Keratinocyte (primary cell): ENCODE results near the gene C5. TPM values are rescaled to one million over a fixed set of nuclear protein-coding genes. Genes with fewer than 3 reads are reported as not detected.

Experiments
- DNase-seq: peaks from one replicate; pipeline ENCODE4 v3.0.0-alpha.2; 2011; ENCODE audit warnings: low read depth, missing footprints, low spot score
- FAIRE-seq: peaks from 2 replicates; lab custom pipeline; 2011; peaks lifted over from hg19 to GRCh38; lab: Jason Lieb, UNC
- H2AFZ ChIP-seq: 2 replicates; pipeline ENCODE4 v1.6.0; 2012; ENCODE audit warnings: low read length, control low read depth, inconsistent platforms; ENCODE audit not compliant: control insufficient read depth
- H3K27ac ChIP-seq: 2 replicates; pipeline ENCODE4 v1.5.1; 2011; ENCODE audit warnings: low read length; ENCODE audit not compliant: control insufficient read depth, insufficient read depth
- H3K27me3 ChIP-seq: 3 replicates; pipeline ENCODE4 v1.6.0; 2011; ENCODE audit warnings: low read length; ENCODE audit not compliant: control insufficient read depth, insufficient read depth; ENCODE audit errors: extremely low read depth
- H3K36me3 ChIP-seq, 2 experiments: 2 replicates in 1 of 2; 3 replicates in 1 of 2; pipeline ENCODE4 v1.5.1; 2011; ENCODE audit warnings: low read length in 2 of 2, mild to moderate bottlenecking in 1 of 2; ENCODE audit not compliant: control insufficient read depth in 2 of 2, insufficient read depth in 2 of 2; ENCODE audit errors: extremely low read depth in 1 of 2
- H3K4me1 ChIP-seq: 3 replicates; pipeline ENCODE4 v1.5.1; 2011; ENCODE audit warnings: low read length; ENCODE audit not compliant: control insufficient read depth, insufficient read depth; ENCODE audit errors: extremely low read depth
- H3K4me2 ChIP-seq: 3 replicates; pipeline ENCODE4 v1.6.0; 2011; ENCODE audit warnings: low read depth, low read length; ENCODE audit not compliant: control insufficient read depth, insufficient read depth; ENCODE audit errors: extremely low read depth
- H3K4me3 ChIP-seq, 3 experiments: fragments of 200-600 bp in 1 of 3; sonication (generic) in 1 of 3; 2 replicates in 2 of 3; 3 replicates in 1 of 3; pipeline ENCODE4 v1.5.1; 2011 to 2016; ENCODE audit warnings: low read length in 3 of 3, mild to moderate bottlenecking in 3 of 3, control low read depth in 2 of 3, inconsistent platforms in 1 of 3, low read depth in 1 of 3, mixed read lengths in 1 of 3, mixed run types in 1 of 3, moderate library complexity in 1 of 3; ENCODE audit not compliant: control insufficient read depth in 2 of 3, insufficient read depth in 2 of 3; ENCODE audit errors: extremely low read depth in 1 of 3
- H3K79me2 ChIP-seq: 2 replicates; pipeline ENCODE4 v1.6.0; 2012; ENCODE audit warnings: low read length; ENCODE audit not compliant: control insufficient read depth, insufficient read depth
- H3K9ac ChIP-seq: 3 replicates; pipeline ENCODE4 v1.6.0; 2011; ENCODE audit warnings: low read length; ENCODE audit not compliant: control insufficient read depth, insufficient read depth; ENCODE audit errors: extremely low read depth
- H3K9me1 ChIP-seq: 3 replicates; pipeline ENCODE4 v1.6.0; 2011; ENCODE audit warnings: low read length; ENCODE audit not compliant: control insufficient read depth, insufficient read depth; ENCODE audit errors: extremely low read depth
- H3K9me3 ChIP-seq: 2 replicates; pipeline ENCODE4 v1.5.1; 2012; ENCODE audit warnings: low read depth, low read length; ENCODE audit not compliant: control insufficient read depth
- H4K20me1 ChIP-seq: 3 replicates; pipeline ENCODE4 v1.6.0; 2011; ENCODE audit warnings: low read length; ENCODE audit not compliant: control insufficient read depth, insufficient read depth; ENCODE audit errors: extremely low read depth
- EZH2 ChIP-seq: IDR thresholded peaks from one replicate; pipeline ENCODE4 v1.6.1; 2012; ENCODE audit warnings: inconsistent platforms, mild to moderate bottlenecking, low read length, moderate library complexity
- dilution Hi-C: fragments of 300-500 bp; cut with MboI; formaldehyde crosslinking; loops from one replicate; pipeline ENCODE4 v1.7.0; 2020; ENCODE audit warnings: low sequenced_read_pairs; ENCODE audit not compliant: extremely low pct_ligation_motif_present
- polyA plus RNA-seq, 5 experiments: library from polyadenylated mRNA; depleted of rRNA in 3 of 5; stranded (reverse) in 3 of 5; stranded (forward) in 1 of 5; unstranded in 1 of 5; fragments of >200 nt; gene quantifications; 1 replicate in 1 of 5; 2 replicates in 3 of 5; 3 replicates in 1 of 5; pipeline versions ENCODE4 v1.2.1 to v1.2.3, GENCODE V29; 2011 to 2012; ENCODE audit warnings: missing spikeins in 2 of 5, low read depth in 1 of 5, low replicate concordance in 1 of 5
- TF ChIP-seq, protein P1 (sequence below), 3 experiments: IDR thresholded peaks in 1 of 3; conservative IDR thresholded peaks in 1 of 3; optimal IDR thresholded peaks in 1 of 3; 2 replicates in 2 of 3; 3 replicates in 1 of 3; pipeline versions ENCODE3 to v1.5.1; 2011; ENCODE audit warnings: low read length in 3 of 3, mild to moderate bottlenecking in 3 of 3, moderate library complexity in 2 of 3, control low read depth in 1 of 3, inconsistent platforms in 1 of 3; ENCODE audit not compliant: insufficient read depth in 2 of 3; ENCODE audit errors: extremely low read depth in 1 of 3

Gene C5
- polyA plus RNA-seq, 1 donor (not counting 4 experiments of a cell fraction or from before 2014, with no cell fraction given), result 0.76 TPM

DNA sequence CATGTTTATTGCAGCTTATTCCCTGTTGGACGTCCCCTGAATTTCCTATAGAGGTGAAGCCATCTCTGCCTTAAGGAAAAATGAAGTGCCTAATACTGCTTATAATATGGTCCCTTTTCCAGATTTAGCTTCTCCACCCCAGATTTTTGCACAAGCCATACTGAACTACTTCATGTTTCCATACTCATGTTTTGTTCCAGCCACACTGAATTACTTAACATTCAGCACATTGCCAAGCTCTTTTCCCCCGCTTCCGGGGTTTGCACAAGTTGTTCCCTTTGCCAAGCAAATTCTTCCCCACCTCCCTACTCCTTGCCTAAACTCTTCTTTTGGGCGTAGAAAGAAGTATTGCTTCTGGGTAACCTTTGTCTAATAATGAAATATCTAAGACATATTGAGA, 23.0 kb upstream of the C5 start:
- no peak overlapping the region for H3K9ac ChIP-seq
- peak overlapping the region; percentile 81 for H3K4me2 ChIP-seq
- H2AFZ ChIP-seq, result peak overlapping the region; percentile 78
- no peak overlapping the region for H3K4me3 ChIP-seq
- dilution Hi-C loops, result no loop called here
- no peak for FAIRE-seq
- no peaks in the 10 kb centered on the region for H3K36me3 ChIP-seq
- TF ChIP-seq, protein P1, sequence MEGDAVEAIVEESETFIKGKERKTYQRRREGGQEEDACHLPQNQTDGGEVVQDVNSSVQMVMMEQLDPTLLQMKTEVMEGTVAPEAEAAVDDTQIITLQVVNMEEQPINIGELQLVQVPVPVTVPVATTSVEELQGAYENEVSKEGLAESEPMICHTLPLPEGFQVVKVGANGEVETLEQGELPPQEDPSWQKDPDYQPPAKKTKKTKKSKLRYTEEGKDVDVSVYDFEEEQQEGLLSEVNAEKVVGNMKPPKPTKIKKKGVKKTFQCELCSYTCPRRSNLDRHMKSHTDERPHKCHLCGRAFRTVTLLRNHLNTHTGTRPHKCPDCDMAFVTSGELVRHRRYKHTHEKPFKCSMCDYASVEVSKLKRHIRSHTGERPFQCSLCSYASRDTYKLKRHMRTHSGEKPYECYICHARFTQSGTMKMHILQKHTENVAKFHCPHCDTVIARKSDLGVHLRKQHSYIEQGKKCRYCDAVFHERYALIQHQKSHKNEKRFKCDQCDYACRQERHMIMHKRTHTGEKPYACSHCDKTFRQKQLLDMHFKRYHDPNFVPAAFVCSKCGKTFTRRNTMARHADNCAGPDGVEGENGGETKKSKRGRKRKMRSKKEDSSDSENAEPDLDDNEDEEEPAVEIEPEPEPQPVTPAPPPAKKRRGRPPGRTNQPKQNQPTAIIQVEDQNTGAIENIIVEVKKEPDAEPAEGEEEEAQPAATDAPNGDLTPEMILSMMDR (optimal IDR thresholded peaks at IDR 0.05 in 1 of 3, IDR thresholded peaks at IDR 0.05 in 1 of 3, conservative IDR thresholded peaks at IDR 0.05 in 1 of 3; ENCODE audit: extremely low read depth in 1 of 3, insufficient read depth in 2 of 3, low read length in 3 of 3), result no peak
- no peak for TF ChIP-seq EZH2
- no peaks in the 10 kb centered on the region for H3K27me3 ChIP-seq
- DNase-seq, result no peak
- no peak overlapping the region for H3K27ac ChIP-seq
- no peaks in the 10 kb centered on the region for H4K20me1 ChIP-seq
- peaks cover 14% of the 10 kb centered on the region for H3K4me1 ChIP-seq
- H3K9me3 ChIP-seq, result no peaks in the 10 kb centered on the region
- H3K79me2 ChIP-seq, result no peaks in the 10 kb centered on the region
- no peaks in the 10 kb centered on the region for H3K9me1 ChIP-seq

DNA sequence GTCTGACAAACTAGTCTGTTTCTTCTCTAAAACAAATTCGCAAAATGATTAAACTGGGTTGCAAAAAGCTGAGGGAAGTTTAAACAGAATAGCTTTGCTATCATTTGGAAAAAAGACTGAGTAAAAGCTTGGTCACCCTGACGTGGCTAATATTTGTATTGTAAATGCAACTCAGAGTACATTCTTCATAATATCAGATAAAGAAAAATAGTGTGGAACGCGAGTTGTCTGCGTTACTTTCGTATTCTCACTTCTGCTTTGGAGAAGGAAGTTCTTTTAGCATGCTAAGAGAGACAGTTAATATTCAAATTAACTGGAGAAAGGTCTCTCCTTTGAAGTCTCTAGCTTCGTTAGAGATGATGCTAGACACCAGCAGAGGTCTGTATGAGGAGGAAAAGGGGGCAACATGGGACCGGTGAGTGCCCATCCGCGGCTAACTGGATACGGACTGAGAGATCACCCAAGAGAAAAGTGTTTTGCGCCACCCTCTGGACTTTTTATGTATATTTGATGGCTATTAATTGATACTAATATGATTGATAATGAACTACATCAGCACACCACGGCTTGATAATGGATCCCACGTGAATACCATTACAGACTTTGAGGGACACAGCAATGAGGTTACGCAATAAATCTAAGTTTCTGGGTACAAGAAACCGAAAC, 21.8 kb upstream of the C5 start:
- Histone ChIP-seq H3K9me3 (no peaks in the 10 kb centered on the region), H4K20me1 (no peaks in the 10 kb centered on the region), H3K9ac (no peak overlapping the region), H3K27me3 (no peaks in the 10 kb centered on the region), H2AFZ (peak overlapping the region; percentile 46), H3K36me3 (no peaks in the 10 kb centered on the region), H3K9me1 (no peaks in the 10 kb centered on the region), H3K4me1 (peaks cover 14% of the 10 kb centered on the region), H3K27ac (peak overlapping the region; percentile 3), H3K4me3 (peak overlapping the region; percentile 9 to 50 (median 33)), H3K79me2 (no peaks in the 10 kb centered on the region), H3K4me2 (peak overlapping the region; percentile 57)
- TF ChIP-seq, protein P1 (optimal IDR thresholded peaks at IDR 0.05 in 1 of 3, IDR thresholded peaks at IDR 0.05 in 1 of 3, conservative IDR thresholded peaks at IDR 0.05 in 1 of 3; ENCODE audit: extremely low read depth in 1 of 3, insufficient read depth in 2 of 3, low read length in 3 of 3), result peak in 2 of 3 experiments; percentile 4 to 20
- no peak for TF ChIP-seq EZH2
- dilution Hi-C loops, result no loop called here
- FAIRE-seq (no peak), DNase-seq (no peak)
